ENCODE results near the gene PCOLCE2. TPM values are rescaled to one million over a fixed set of nuclear protein-coding genes. Genes with fewer than 3 reads are reported as not detected.

PCOLCE2 gene
- total RNA-seq (2021; ENCODE audit: unreplicated experiment) (14.6 TPM), Bru-seq, nascent RNA (percentile 52 among the genes with signal in this experiment), BruChase-seq, experiment 1, labeled RNA remaining after a 2-hour chase (percentile 55 among the genes with signal in this experiment), BruChase-seq, experiment 2, labeled RNA remaining after a 6-hour chase (percentile 54 among the genes with signal in this experiment)
- 12.8 TPM for polyA plus RNA-seq (2012; ENCODE audit: insufficient read length)
- long read RNA-seq, transcript PCOLCE2-201 (9 exons, 2,021 nt): major isoform, 23 of 28 reads
- long read RNA-seq, partial matches to known transcripts: 2 of 28 reads
- long read RNA-seq, other reads (novel, unspliced or antisense): 1 of 28 reads

- no TSS peak for BruUV-seq (replicated peaks)
- peak; percentile 40; the same call in 1 of the 2 replicates for TF ChIP-seq TCF7L2 (IDR thresholded peaks at IDR 0.05; ENCODE audit: low read depth, low read length)
- TF ChIP-seq CTCF (IDR thresholded peaks at IDR 0.05): no peak
- TF ChIP-seq POLR2AphosphoS5 (IDR thresholded peaks at IDR 0.05; ENCODE audit: low read depth, low read length): no peak
- no peak for TF ChIP-seq REST (IDR thresholded peaks at IDR 0.05; ENCODE audit: insufficient read depth in 1 of 2, low read depth in 2 of 2, low read length in 1 of 2)
- peak; percentile 28; the same call in 1 of the 2 replicates for TF ChIP-seq SIN3A (IDR thresholded peaks at IDR 0.05; ENCODE audit: borderline replicate concordance, insufficient read depth, low read depth, low read length)
- Histone ChIP-seq H3K4me1 (ENCODE audit: control insufficient read depth, insufficient read depth, low read length) (peaks cover 16% of the 10 kb centered on the region), H3K27ac (ENCODE audit: low read length) (peak within 1 kb of the TSS; percentile 73), H3K4me3 (ENCODE audit: low read depth in 2 of 2, low read length in 2 of 2) (peak within 1 kb of the TSS; percentile 62 to 70), H3K9me3 (ENCODE audit: control insufficient read depth, insufficient read depth, low read depth, low read length) (no peaks in the 10 kb centered on the region), H3K27me3 (ENCODE audit: control insufficient read depth, insufficient read depth, low read length) (no peaks in the 10 kb centered on the region), H3K36me3 (ENCODE audit: control insufficient read depth, insufficient read depth, low read length) (no peaks in the 10 kb centered on the region)
- no peak for DNase-seq (ENCODE audit: low read depth, low spot score)
- ChIA-PET POLR2A (interaction anchor here (0.6 kb wide), 1 partner anchor 117 kb away, joined by 3 read pairs; no protein-coding TSS in a partner anchor), CTCF (interaction anchor here (0.6 kb wide), 1 partner anchor 9 kb away, joined by 14 read pairs; no protein-coding TSS in a partner anchor)
- peak; percentile 88 for ATAC-seq
- in situ Hi-C loops (cut with HindIII; ENCODE audit: low pct_unique_long_range_greater_than_20kb, low sequenced_read_pairs) (no loop called here), intact Hi-C loops (cut with micrococcal nuclease; ENCODE audit: unreplicated experiment) (no loop called here)
These were observed at the start of gene PCOLCE2 for GRCh38 chr3:142888481-142889211. TSS of gene PCOLCE2 (minus strand) at chr3:142889083. CDS start at chr3:142888896, 187 bp downstream.

- CTCF ChIA-PET: no interaction called here
- DNase-seq (ENCODE audit: low read depth, low spot score) (no peak), ATAC-seq (no peak)
- no peak for TF ChIP-seq CTCF (IDR thresholded peaks at IDR 0.05)
- TF ChIP-seq POLR2AphosphoS5 (IDR thresholded peaks at IDR 0.05; ENCODE audit: low read depth, low read length): no peak
- no peak for TF ChIP-seq SIN3A (IDR thresholded peaks at IDR 0.05; ENCODE audit: borderline replicate concordance, insufficient read depth, low read depth, low read length)
- no peak for TF ChIP-seq REST (IDR thresholded peaks at IDR 0.05; ENCODE audit: insufficient read depth in 1 of 2, low read depth in 2 of 2, low read length in 1 of 2)
- TF ChIP-seq TCF7L2 (IDR thresholded peaks at IDR 0.05; ENCODE audit: low read depth, low read length): no peak
- POLR2A ChIA-PET: no interaction called here
- BruUV-seq (replicated peaks): no TSS peak
- no peaks in the 10 kb centered on the region for H3K36me3 ChIP-seq (ENCODE audit: control insufficient read depth, insufficient read depth, low read length)
- H3K4me3 ChIP-seq (ENCODE audit: low read depth in 2 of 2, low read length in 2 of 2): no peak overlapping the region
- H3K27me3 ChIP-seq (ENCODE audit: control insufficient read depth, insufficient read depth, low read length): no peaks in the 10 kb centered on the region
- H3K27ac ChIP-seq (ENCODE audit: low read length): no peak overlapping the region
- no peaks in the 10 kb centered on the region for H3K9me3 ChIP-seq (ENCODE audit: control insufficient read depth, insufficient read depth, low read depth, low read length)
- H3K4me1 ChIP-seq (ENCODE audit: control insufficient read depth, insufficient read depth, low read length): no peaks in the 10 kb centered on the region
- in situ Hi-C loops (cut with HindIII; ENCODE audit: low pct_unique_long_range_greater_than_20kb, low sequenced_read_pairs): no loop called here
- intact Hi-C loops (cut with micrococcal nuclease; ENCODE audit: unreplicated experiment): no loop called here
These were observed 47.1 kb upstream of the PCOLCE2 start for GRCh38 chr3:142935963-142936362.
